Testis (tissue), 5 donors: ENCODE data around the gene LRRC58. TPM values are rescaled to one million over a fixed set of nuclear protein-coding genes. Genes with fewer than 3 reads are reported as not detected.

Source experiments
- DNase-seq: peaks from one replicate; pipeline ENCODE4 v3.0.0-alpha.2; 2019
- H3K27ac ChIP-seq, 2 donors: fragments of 200-600 bp; sonication (generic); one replicate each; pipeline ENCODE4 v1.5.1; 2019
- H3K27me3 ChIP-seq: fragments of 200-600 bp; sonication (generic); one replicate; pipeline ENCODE4 v1.5.1; 2019
- H3K36me3 ChIP-seq: fragments of 200-600 bp; sonication (generic); one replicate; pipeline ENCODE4 v1.5.1; 2017; ENCODE audit warnings: low read depth; ENCODE audit errors: missing control alignments
- H3K4me1 ChIP-seq: fragments of 200-600 bp; sonication (generic); one replicate; pipeline ENCODE4 v1.5.1; 2019
- H3K4me3 ChIP-seq, 2 donors: fragments of 200-600 bp; sonication (generic); one replicate each; pipeline ENCODE4 v1.5.1; 2017 to 2019
- H3K9me3 ChIP-seq: fragments of 200-600 bp; sonication (generic); one replicate; pipeline ENCODE4 v1.5.1; 2017
- CTCF ChIP-seq, 3 experiments: fragments of 450-650 bp in 2 of 3; fragments of 200-600 bp in 1 of 3; sonication (generic) in 1 of 3; IDR thresholded peaks; one replicate each; pipeline ENCODE4 v1.5.1; 2016 to 2019; ENCODE audit warnings: antibody characterized with exemption in 3 of 3, mild to moderate bottlenecking in 2 of 3, moderate library complexity in 1 of 3
- POLR2A ChIP-seq: fragments of 450-650 bp; IDR thresholded peaks from one replicate; pipeline ENCODE4 v1.6.1; 2017; ENCODE audit warnings: antibody characterized with exemption, mild to moderate bottlenecking, moderate library complexity
- WGBS, 2 donors: methylation state at CpG; one replicate each; pipeline ENCODE4 v1.1.5; 2018; 5-methylcytosine and 5-hydroxymethylcytosine counted together
- intact Hi-C: fragments of 100-400 bp; cut with DNase I; formaldehyde crosslinking; loops from one replicate; pipeline ENCODE4 v1.15.1; 2023; ENCODE audit warnings: low total_unique reads
- long read RNA-seq, 2 donors: transcript quantifications; one replicate each; lab custom pipeline, GENCODE V29; 2026
- polyA plus RNA-seq: library from polyadenylated mRNA; stranded (reverse); fragments of 350-450 nt; fragmentation: Illumina TruSeq; extraction: RNeasy Lipid Tissue Mini Kit (QIAGEN cat#74804); gene quantifications from one replicate; pipeline ENCODE4 v1.2.3, GENCODE V29; 2014; ENCODE audit warnings: low read depth, low replicate concordance; ENCODE audit not compliant: insufficient read depth
- total RNA-seq, 2 donors: library from RNA; depleted of rRNA; stranded (reverse); fragments of >200 nt; gene quantifications; one replicate each; pipeline ENCODE4 v1.2.3, GENCODE V29; 2016

Gene LRRC58
- total RNA-seq (10 to 100 TPM; 18.6 to 21.2 TPM), polyA plus RNA-seq (8.5 TPM)
- long read RNA-seq, donor 1, full-length matches to known transcripts, result 10 of 27 reads
- long read RNA-seq, donor 1, partial matches to known transcripts, result 17 of 27 reads
- long read RNA-seq, donor 1, other reads (novel, unspliced or antisense), result 0 of 27 reads
- long read RNA-seq, donor 2, full-length matches to known transcripts, result 6 of 6 reads
- long read RNA-seq, donor 2, partial matches to known transcripts, result 0 of 6 reads
- long read RNA-seq, donor 2, other reads (novel, unspliced or antisense), result 0 of 6 reads

GRCh38 chr3:120348991-120349854 lies at the start of gene LRRC58:
TSS of gene LRRC58 (minus strand) at chr3:120349354. CDS start at chr3:120349243, 111 bp downstream.
- Histone ChIP-seq H3K27ac (peak within 1 kb of the TSS; percentile 94 to 96), H3K9me3 (no peaks in the 10 kb centered on the region), H3K36me3 (no peaks in the 10 kb centered on the region), H3K4me3 (peak within 1 kb of the TSS; percentile 86 to 90), H3K27me3 (no peaks in the 10 kb centered on the region), H3K4me1 (peaks cover 6% of the 10 kb centered on the region)
- intact Hi-C loops, result no loop called here
- WGBS, 2 donors, result 0% methylated on average over 26 to 56 of the region's 95 CpGs
- peak; percentile 92 for DNase-seq
- TF ChIP-seq CTCF (IDR thresholded peaks at IDR 0.05) (peak in 1 of 3 experiments; percentile 21), POLR2A (no peak)

GRCh38 chr3:120396469-120396868 lies 47.3 kb upstream of the LRRC58 start:
- Histone ChIP-seq H3K36me3 (no peaks in the 10 kb centered on the region), H3K4me1 (no peaks in the 10 kb centered on the region), H3K4me3 (no peak overlapping the region), H3K9me3 (no peaks in the 10 kb centered on the region), H3K27me3 (no peaks in the 10 kb centered on the region), H3K27ac (no peak overlapping the region)
- DNase-seq, result no peak
- WGBS, 2 donors, result 86 to 89% methylated on average over 8 of the region's 8 CpGs
- intact Hi-C loops, result loop anchor here (10.0 kb wide), 1 partner anchor 142 kb away; no protein-coding TSS in a partner anchor
- TF ChIP-seq POLR2A (no peak), CTCF (IDR thresholded peaks at IDR 0.05) (no peak)

- Histone ChIP-seq H3K9me3 (no peaks in the 10 kb centered on the region), H3K36me3 (no peaks in the 10 kb centered on the region), H3K4me1 (no peaks in the 10 kb centered on the region), H3K4me3 (no peak overlapping the region), H3K27ac (no peak overlapping the region), H3K27me3 (no peaks in the 10 kb centered on the region)
- no peak for DNase-seq
- 73 to 75% methylated on average over 2 of the region's 2 CpGs for WGBS, 2 donors
- TF ChIP-seq POLR2A, result no peak
- TF ChIP-seq CTCF (IDR thresholded peaks at IDR 0.05), result no peak
- intact Hi-C loops, result loop anchor here (10.0 kb wide), 1 partner anchor 140 kb away; no protein-coding TSS in a partner anchor
Observed at GRCh38 chr3:120394347-120394746, 45.2 kb upstream of the LRRC58 start.

GRCh38 chr3:120393761-120394160 lies 44.6 kb upstream of the LRRC58 start:
- no peak overlapping the region for H3K4me3 ChIP-seq

More at GRCh38 chr3:120393761-120394160, 44.6 kb upstream of the LRRC58 start:
- Histone ChIP-seq H3K27me3 (no peaks in the 10 kb centered on the region), H3K9me3 (no peaks in the 10 kb centered on the region), H3K36me3 (no peaks in the 10 kb centered on the region), H3K27ac (no peak overlapping the region), H3K4me1 (no peaks in the 10 kb centered on the region)
- intact Hi-C loops, result loop anchor here (10.0 kb wide), 1 partner anchor 139 kb away; no protein-coding TSS in a partner anchor
- no peak for DNase-seq
- no peak for TF ChIP-seq CTCF (IDR thresholded peaks at IDR 0.05)
- TF ChIP-seq POLR2A, result no peak
- 94 to 100% methylated on average over 2 of the region's 2 CpGs for WGBS, 2 donors
